Lung microvascular endothelial cell (primary cell): ENCODE data around the gene FRMD4A. TPM values are rescaled to one million over a fixed set of nuclear protein-coding genes. Genes with fewer than 3 reads are reported as not detected.
"Not testable (repeated sequence)": the region's sequence is repeated elsewhere in the genome, so short reads cannot be mapped to it uniquely, and the experiment has no call there.

Experiments used
- DNase-seq, 2 donors: peaks; one replicate each; pipeline versions ENCODE4 v3.0.0 to v3.0.0-alpha.2; 2010; ENCODE audit warnings: low read depth in 2 of 2
- total RNA-seq: library from RNA; depleted of rRNA; stranded (reverse); fragments of >200 nt; gene quantifications from 2 replicates; pipeline ENCODE4 v1.2.1, GENCODE V29; 2014

Gene FRMD4A
- total RNA-seq, 1 donor from 2014 or later = 9.7 TPM

GRCh38 chr10:13729586-13730305 lies 601.0 kb downstream of the FRMD4A start:
- no peak for DNase-seq

GRCh38 chr10:13728898-13729535 lies 601.7 kb downstream of the FRMD4A start:
- DNase-seq = no peak

DNA sequence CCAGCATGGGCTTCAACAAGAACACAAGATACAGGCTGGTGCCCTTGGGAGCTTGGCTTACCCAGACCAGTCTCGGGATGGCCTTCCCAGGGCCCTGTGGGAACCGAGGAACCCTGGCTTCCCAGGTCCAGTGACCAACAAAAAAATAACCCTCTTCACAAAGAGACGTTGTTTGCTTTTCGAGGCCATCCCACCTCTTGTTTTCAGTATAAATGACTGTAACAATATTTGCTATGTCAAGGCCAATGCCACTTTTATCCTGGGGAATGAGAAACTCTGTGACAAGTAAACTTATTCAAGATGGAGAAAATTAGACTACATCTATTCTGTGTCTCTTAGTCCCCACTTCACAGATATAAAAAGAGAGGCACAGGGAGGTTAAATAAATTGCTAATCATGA lies 605.1 kb downstream of the FRMD4A start:
- no peak for DNase-seq

DNA sequence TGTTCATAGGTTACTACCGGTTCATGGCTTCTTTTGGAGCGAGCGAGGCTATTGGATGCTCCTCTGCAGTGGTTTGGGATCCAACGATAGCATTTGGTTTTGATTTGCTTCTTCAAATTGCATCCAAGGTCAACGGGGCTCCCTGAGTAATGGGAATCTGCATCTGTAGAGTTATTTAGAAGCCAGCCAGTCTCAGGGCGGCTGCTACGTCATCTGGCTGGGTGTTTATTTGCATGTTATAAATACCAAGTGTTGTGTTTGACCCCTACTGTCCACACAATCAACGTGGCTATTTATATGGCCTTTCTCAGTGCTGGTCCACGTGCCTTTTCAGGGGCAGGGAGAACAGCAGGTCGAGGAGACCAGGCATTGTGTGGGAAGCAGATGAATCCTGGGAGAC lies 606.2 kb downstream of the FRMD4A start:
- no peak for DNase-seq

DNA sequence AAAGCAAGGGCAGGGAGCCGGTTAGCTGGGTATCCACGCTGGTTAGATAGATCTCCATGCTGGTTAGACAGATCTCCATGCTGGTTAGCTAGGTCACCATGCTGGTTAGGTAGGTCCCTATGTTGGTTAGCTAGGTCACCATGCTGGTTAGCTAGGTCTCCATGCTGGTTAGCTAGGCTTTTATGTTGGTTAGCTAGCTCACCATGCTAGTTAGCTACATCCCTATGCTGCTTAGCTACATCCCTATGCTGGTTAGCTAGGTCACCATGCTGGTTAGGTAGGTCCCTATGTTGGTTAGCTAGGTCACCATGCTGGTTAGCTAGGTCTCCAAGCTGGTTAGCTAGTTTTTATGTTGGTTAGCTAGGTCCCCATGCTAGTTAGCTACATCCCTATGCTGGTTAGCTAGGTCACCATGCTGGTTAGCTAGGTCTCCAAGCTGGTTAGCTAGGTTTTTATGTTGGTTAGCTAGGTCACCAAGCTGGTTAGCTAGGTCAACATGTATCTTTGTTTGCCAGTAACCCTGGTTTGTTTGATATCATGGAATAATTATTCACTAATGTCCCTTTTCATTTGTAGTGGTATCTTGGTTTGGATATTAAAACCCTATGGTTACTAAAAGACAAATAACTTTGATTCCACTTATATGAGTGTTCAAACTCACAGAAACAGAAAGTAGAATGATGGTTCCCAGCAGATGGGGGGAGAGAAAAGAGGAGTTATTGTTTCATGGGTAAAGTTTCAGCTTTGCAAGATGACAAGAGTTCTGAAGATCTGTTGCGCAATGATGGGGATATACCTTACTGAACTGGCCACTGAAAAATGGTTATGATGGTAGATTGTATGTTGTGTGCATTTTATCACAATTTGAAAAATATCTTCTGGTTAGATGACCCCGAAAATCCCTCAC lies 607.7 kb downstream of the FRMD4A start:
- DNase-seq = no peak

DNA sequence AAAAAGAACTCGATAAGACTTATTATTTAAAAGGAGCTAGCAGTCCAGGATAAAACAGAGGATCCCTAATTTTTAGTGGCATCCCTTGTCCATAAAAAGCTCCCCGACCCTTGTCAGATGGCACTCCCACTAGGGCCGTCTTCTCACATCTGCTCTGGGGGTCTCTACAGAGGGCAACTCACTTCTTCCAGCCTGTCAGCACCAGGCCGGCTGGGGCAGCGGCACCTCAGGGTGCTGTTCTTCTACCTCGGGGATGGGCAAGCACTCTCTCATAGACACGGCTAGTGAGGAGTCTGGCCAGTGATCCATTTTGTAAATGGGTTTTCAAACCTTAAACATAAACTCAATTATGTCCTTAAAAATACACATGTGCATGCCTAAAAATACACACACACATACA lies 609.2 kb downstream of the FRMD4A start:
- no peak for DNase-seq

GRCh38 chr10:13720699-13721098 lies 610.0 kb downstream of the FRMD4A start:
- DNase-seq = no peak

DNA sequence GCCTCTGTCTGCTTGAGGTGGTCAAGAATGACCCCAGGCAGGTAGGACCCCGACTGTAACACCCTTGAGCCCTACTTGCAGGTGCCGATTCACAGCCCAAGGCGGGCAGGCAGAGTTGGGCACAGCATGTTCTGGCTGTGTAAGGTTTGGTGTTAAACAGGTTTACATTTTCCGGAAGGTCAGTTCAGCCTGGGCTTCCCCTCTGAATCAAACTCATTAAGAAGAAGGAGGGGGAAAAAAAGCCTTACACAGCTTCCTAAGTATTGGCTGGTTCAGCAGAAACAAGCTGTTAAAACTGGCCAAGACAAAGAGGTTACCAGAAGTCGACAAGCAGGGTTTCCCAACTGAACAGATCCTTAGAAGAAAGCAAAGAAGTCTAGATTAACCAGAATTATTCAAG lies 611.3 kb downstream of the FRMD4A start:
- DNase-seq = no peak

- DNase-seq = no peak
Observed at GRCh38 chr10:13718820-13719219, 611.9 kb downstream of the FRMD4A start.

DNA sequence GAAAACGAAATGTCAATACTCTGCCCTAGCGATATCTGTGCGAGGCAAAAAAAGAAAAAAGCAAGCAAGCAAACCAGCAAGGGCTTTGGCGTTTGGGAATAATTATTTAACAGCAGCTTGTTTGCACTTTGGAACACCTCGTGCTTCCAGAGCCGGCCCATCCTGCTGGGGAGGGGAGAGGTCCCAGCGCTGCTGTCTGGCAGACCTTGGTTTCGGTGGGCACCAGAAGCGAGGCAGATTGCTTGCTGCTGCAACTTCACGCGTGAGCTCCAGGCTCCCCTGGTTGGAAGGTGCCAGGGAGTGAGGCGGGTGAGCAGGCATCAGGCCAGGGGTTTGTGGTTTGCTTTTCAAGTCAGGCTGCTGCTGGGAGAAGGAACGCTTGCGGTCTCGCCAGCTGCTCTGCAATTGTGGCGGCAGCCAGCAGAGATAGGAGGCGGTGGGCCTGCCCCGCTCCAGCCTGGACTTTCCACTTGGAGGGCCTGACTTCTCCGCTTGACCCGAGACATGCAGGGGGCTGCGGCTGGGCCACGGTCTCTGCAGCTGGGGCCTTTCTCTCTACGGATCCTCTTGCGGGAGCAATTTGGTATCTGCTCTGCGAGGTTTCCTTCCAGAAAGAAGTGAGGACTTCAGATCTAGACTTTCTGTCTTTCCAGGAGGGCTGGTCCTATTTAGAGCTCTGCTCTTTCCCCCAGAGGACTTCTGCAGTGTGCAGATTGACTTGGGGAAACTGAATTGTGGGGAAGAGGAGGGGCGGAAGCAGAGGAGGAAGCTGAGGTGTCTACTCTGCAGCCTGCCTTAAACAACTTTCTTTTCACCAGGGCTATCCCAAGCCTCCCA lies 612.6 kb downstream of the FRMD4A start:
- no peak for DNase-seq

GRCh38 chr10:13717571-13717935 lies 613.2 kb downstream of the FRMD4A start:
- DNase-seq = no peak

GRCh38 chr10:13716081-13717071 lies 614.3 kb downstream of the FRMD4A start:
- peak in 1 of 2 donors; percentile 84 for DNase-seq

- not testable (repeated sequence) for DNase-seq
Observed at GRCh38 chr10:13715596-13715995, 615.1 kb downstream of the FRMD4A start.

DNA sequence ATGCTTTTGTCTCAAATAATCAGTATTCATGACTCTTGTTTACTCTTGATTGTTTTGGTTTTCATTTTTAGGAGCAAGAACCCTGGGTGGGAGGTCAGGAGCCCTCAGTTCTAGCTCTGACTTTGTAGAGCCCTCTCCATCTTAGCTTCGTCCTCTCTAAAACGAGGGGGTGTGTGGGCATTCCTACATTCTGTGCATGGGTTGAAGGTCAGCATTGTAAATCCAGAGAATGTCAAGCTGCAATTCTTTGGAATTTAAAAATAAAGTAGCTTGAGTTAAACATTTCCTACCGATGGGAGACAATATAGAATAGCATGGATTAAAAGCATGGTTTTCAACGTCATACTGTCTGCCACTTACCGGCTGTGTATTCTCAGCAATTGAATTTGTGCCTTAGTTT lies 615.6 kb downstream of the FRMD4A start:
- no peak for DNase-seq

DNA sequence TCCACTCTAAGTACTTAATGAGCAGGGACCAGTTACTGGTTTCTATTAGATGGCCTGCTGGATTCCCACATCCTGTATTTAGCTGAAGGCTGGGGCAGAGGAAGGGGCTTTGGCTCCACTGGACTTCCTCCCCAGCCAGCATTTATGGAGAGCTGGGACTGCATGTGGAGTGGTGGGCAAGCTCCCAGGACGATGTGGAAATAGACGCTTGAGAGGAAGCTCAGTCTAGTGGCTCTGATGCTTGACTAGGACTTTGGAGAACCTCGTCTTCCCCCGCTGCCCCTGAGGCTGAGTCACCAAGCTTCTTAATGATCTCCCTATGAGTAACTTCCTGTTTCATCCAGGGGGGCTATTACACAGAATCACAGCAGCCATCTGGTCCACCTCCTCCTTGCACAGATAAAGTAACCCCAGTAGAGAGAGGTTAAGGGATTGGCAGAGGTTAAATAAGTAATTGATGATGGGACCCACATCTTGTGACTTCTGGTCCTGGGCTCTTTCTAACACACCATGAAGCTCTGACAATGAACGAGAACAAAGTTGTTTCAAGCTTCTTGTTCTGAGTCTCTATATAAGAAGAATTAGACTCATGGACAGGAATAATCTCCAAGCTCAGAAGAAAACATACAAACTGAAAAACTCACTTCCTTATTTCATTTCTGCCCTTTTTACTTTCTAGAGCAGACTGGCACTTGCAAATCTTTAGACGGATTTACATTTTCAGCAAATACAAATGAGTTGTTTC lies 617.7 kb downstream of the FRMD4A start:
- peak; percentile 36 to 98 for DNase-seq

DNA sequence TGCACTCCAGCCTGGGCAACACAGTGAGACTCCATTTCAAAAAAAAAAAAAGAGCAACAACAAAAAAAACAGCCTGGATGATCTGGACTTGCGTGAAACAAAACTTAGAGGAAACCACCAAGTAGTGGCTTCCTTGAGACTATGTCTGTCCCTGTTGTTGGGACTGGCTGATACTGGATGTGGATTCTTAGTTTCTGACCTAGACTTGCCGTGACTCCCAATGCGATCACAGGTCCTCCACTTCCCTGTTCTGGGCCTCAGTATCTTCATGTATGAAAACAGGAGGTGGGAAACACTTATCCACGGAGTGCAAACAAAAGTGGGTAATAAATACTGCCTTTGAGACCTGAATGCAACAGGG lies 618.3 kb downstream of the FRMD4A start:
- no peak for DNase-seq

DNA sequence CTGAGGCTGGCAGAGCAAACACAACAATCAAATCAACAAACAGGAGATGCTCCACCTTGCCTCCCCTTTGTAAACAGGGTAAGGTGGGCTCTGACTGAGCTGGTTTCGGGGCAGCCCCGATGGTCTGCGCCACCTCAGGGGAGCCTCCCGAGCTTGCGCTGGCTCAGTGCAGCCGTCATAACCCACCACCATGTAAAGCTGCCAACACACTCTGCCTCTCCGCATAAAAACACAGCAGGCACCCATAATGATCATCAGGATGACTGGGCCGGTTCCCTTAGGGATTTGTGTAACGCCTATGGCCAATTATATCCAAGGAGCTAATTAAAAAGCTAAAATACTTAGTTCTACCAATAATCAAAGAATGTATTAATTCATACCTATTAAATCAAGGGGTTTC lies 619.4 kb downstream of the FRMD4A start:
- no peak for DNase-seq

- DNase-seq = no peak
Observed at GRCh38 chr10:13709931-13710650, 620.6 kb downstream of the FRMD4A start.
